Daoy (cell line): ENCODE measurements around the gene ADAMTS8. TPM values are rescaled to one million over a fixed set of nuclear protein-coding genes. Genes with fewer than 3 reads are reported as not detected.

Experiments
- DNase-seq: peaks from one replicate; pipeline ENCODE4 v3.0.0-alpha.2; 2015; ENCODE audit warnings: low read depth
- total RNA-seq: library from RNA; depleted of rRNA; stranded (reverse); fragments of >200 nt; shearing (Covaris generic); gene quantifications from 2 replicates; pipeline ENCODE4 v1.2.3, GENCODE V29; 2014; rRNA removed

Gene ADAMTS8
- not detected in 2 replicates for total RNA-seq

DNA sequence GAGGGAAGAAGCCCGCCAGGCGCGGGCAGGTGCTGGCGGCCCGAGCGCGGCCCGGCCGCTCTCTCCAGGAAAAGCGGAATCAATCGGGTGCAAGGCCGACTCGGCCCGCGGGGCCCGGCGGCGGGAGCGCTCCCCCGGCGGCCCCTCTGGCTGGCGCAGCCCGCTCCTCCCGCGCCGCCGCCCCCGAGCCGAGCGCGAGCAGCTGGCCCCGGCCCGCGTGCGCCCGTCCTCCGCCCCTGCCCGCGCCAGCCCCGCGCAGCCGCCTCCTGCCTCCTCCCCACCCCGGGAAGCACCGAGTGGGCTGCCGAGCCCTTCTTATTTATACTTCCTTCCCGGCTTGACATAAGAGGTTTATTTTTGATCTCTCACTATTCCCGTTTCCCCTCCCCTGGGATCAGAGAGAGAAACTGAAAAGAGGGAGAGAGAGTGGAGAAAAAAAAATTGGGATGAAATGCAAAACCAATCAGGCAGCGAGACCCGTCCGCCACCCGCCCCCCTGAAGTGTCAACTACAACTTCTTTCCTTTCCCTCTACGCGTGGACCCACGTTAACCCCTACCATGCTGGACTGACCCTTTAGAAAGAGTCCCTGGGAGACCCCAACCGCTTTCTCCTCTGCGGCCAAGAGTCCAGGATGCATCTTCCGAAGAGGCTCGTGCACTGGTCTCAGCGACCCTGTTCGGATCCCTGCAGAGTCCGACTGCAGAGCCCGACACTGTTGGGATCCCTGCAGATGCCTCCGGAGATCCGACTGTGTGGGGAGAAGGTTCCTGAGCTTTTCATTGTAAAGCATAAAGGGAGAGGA, at the start of gene ADAMTS8:
TSS of gene ADAMTS8 (minus strand) at position 294 of the 804 bp plus-strand sequence. CDS start 323 bp downstream, outside the sequence.
- no peak for DNase-seq

DNA sequence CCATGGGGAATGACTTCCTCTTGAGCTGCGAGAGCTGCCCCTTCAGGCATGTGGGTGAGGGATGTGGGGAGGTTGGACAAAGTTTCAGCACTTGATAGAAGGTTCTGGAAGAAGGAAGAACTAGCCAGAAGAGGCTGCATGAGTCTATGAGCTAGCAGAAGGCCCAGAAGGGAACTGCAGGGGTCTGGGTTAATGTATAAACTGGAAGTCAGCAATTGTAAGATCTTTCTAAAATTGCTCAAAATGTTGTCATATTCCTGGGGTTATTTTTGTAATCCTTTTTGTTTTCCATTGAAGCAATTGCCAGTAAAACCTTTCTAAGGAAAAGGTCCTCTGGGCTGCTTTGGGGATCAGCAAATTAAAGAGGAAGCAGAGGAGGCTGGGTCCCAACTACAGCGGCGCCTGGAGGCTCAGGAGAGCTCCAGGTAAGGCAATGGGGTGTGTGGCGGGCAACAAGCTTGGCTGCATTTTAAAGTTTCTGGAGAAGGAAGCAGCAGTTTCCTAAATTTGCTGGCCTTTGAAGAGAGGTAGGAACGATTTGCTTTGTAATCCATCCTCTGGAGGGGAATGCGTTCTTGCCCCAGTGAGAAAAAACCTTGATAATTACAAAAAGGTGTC, 49.3 kb upstream of the ADAMTS8 start:
- DNase-seq: no peak

- DNase-seq: no peak
These were observed 48.6 kb upstream of the ADAMTS8 start for GRCh38 chr11:130476922-130477491.

- no peak for DNase-seq
These were observed 48.0 kb upstream of the ADAMTS8 start for GRCh38 chr11:130476200-130476921.

DNA sequence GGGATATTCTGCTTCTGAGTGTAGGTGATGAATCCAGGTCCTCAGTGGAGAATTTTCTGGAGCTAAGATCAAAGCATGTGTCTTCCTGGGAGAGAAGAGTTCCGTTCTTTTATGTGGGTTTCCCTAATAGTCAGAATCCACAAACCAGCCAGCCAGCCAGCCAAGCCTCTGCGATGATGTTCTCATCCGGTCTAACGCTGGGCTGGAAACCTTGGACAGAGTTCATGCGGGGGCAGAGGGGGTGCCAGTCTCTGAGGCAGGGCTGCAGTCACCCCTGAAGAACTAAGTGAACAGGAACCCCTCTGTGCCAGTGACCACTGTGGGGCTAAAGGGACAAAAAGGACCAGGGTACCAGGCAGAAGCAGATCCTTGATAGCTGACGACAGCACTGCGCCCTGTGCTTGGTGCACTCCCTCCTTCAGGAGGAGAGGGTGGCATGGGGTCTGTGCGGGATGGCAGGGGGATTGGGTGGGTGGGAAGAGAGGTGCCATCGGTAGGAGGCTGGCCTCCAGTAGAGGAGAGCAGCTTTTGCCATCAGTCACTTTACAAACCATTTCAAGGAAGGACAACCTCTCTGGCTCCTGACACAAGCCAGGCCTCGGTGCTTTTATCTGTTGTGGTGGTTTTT, 47.1 kb upstream of the ADAMTS8 start:
- DNase-seq: no peak

- no peak for DNase-seq
These were observed 46.4 kb upstream of the ADAMTS8 start for GRCh38 chr11:130474637-130475400.

GRCh38 chr11:130473795-130474377, 45.5 kb upstream of the ADAMTS8 start:
- no peak for DNase-seq

GRCh38 chr11:130473056-130473794, 44.8 kb upstream of the ADAMTS8 start:
- DNase-seq: no peak

- DNase-seq: no peak
These were observed 44.1 kb upstream of the ADAMTS8 start for GRCh38 chr11:130472434-130472961.

- no peak for DNase-seq
These were observed 43.5 kb upstream of the ADAMTS8 start for GRCh38 chr11:130471731-130472433.

DNA sequence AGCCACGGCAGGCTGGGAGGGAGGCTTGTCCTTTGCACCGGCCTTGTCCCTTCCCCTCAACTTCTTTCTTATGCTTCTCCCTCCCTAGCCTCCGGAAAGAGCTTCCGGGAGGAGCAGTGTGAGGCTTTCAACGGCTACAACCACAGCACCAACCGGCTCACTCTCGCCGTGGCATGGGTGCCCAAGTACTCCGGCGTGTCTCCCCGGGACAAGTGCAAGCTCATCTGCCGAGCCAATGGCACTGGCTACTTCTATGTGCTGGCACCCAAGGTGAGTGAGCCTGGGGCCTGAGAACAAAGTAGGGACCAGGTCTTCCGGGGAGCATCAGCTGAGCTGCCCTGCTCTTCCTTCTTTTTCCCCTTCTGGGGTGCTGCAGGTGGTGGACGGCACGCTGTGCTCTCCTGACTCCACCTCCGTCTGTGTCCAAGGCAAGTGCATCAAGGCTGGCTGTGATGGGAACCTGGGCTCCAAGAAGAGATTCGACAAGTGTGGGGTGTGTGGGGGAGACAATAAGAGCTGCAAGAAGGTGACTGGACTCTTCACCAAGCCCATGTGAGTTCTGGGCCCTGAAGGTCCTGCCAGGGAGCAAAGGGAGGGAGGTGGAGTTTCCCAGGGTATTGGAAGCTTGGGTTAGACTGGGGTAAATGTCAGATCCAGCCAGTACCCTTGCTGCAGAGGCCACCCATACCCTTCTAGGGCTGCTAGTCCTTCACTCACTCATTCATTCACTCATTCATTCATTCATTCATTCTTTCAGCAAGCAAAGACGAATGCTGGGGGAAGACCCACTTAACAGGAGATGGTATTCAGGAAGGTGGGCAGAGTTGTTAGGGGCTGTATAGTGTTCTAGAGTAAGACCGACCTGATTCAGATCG, 42.7 kb upstream of the ADAMTS8 start:
- DNase-seq: no peak

GRCh38 chr11:130469181-130469580, 40.8 kb upstream of the ADAMTS8 start:
- no peak for DNase-seq

DNA sequence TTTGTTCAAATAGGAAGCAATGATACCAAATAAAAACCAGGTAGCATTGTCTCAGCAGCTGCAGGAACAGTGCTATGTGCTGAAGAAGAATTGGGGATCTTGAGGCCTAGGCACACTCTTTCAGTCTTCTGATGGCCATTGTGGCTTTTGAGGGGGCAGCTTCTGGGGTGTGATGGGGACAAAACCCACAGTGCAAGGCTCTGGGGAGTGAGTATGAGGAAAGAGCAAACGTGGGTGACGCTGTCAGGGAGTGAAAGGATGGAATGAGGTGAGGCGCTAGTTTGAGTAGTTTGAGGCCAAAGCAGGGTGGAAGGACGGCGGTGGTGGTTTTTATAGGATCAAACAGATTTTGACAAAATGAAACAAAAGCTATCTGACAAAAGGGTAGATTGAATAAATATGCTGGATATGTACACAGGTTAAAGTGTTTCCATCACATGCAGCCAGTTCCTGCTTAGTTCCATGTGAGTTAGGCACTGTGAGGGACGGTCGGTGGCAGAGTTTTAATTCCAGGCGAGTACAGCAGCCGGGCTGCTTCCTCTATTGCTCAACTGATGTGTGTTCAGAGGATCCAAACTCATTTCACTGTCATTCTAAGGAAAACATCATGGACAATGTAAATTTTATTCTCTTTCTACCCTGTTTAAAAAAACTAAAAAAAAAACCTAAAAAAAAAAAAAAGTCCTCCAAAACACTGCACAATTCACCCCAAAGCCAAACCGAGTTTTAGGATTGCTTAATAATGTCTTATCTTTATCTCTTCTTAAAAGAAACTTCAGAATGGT, 38.9 kb upstream of the ADAMTS8 start:
- DNase-seq: no peak

- DNase-seq: no peak
These were observed 36.9 kb upstream of the ADAMTS8 start for GRCh38 chr11:130465263-130465662.

DNA sequence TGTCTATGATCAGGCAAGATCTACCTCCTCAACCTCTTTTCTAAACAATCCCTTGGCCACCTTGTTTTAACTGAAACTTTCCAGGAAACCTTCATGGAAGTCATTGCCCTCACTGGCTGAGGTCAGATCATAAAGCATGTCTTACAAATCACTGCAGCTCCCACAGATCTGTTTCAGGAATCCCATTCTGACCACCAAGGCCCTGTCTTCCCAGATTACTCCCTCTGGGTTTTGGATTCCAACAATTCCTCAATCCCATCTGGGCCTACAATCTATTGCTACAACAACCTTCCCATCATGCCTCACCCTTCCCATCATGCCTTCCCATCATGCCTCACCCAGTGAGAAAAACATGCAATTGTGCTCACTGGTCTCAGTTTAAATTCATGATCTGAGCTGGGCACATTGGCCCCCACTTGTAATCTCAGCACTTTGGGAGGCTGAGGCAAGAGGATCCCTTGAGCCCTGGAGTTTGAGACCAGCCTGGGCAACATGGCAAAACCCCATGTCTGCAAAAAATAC, 35.9 kb upstream of the ADAMTS8 start:
- no peak for DNase-seq

DNA sequence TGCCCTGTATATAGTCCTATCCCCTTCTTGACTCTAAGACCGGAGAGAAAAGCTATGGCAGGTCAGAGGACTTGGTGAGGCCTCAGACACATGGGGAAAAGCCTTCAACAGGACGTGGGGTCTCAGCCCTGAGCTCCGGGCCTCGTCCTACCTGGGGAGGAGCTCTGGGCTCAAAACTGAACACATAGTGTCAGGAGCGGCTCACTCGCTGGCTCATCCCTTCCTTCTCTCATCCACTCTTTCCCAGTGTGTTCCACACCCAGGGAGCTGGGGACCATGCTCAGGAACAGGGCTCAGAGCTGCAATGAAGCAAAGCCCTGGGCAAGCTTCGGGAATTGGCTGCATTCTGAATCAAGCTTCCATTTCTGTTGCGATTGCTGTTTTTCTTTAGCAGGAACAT, 34.5 kb upstream of the ADAMTS8 start:
- DNase-seq: no peak
